ENCODE measurements around the gene NAV2. TPM values are rescaled to one million over a fixed set of nuclear protein-coding genes. Genes with fewer than 3 reads are reported as not detected.

Gene NAV2
- total RNA-seq, 1 donor from 2014 or later, result 44.8 TPM

- Histone ChIP-seq H3K4me3 (no peak overlapping the region), H3K27ac (no peak overlapping the region), H3K4me1 (no peaks in the 10 kb centered on the region), H3K27me3 (no peaks in the 10 kb centered on the region), H3K9me3 (no peaks in the 10 kb centered on the region), H3K36me3 (no peaks in the 10 kb centered on the region)
- no peak for TF ChIP-seq CTCF (IDR thresholded peaks at IDR 0.05)
- ATAC-seq (no peak), DNase-seq (no peak)
- intact Hi-C loops (cut with DNase I), result no loop called here
Measured at GRCh38 chr11:19869946-19870589, 157.4 kb downstream of the NAV2 start.

DNA sequence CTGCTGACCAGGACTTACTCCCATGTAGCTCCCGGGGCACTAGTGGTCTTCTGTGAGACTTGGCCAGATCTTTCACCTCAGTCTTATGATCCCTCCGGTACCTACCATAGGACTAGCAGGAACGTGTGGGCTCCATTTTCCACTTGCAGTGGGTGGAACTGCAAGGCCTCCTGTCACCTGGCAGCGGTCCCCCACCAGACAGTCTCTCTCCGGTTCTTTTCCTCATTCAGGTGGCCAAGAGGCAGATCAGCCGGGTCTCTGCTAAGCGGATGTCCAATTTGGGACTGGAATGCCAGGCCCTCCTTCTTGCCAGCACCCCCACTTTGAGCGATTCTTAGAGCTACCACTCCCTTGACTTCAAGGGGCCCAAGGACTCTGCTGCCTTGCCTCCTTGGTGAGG is 158.9 kb downstream of the NAV2 start:
- no peak for TF ChIP-seq CTCF (IDR thresholded peaks at IDR 0.05)
- Histone ChIP-seq H3K27me3 (no peaks in the 10 kb centered on the region), H3K27ac (no peak overlapping the region), H3K9me3 (no peaks in the 10 kb centered on the region), H3K36me3 (no peaks in the 10 kb centered on the region), H3K4me1 (no peaks in the 10 kb centered on the region), H3K4me3 (no peak overlapping the region)
- ATAC-seq, result no peak
- no peak for DNase-seq
- intact Hi-C loops (cut with DNase I), result no loop called here

DNA sequence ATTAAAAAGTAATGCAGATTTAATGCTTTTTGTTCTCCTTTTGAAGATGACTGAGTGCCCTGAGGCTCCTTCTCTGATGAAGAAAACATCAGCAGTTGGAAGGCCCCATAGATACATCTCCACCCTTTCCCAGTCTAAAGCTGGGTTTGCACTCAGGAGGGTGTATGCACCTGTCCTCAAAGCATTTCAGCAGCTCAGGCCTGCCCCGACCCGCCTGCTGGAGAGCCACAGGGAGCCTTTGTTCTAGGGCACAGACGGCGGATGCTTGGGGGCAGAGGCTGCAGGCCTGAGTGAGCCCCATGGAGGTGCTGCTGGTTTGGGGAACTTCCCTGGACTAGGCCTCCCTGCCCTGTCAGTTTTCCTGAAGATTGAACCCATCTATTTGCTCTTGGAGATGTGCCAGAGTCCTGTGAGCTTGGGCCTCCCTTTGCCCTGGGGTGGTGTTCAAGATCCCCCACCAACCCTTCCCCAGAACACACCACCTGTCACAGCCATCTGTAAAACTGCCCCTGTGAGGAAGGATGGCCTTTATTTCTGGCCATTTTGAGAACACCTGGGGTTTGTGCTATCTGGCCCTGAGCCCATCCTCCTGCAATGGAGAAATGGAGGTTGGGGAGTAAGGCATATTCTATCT is 160.0 kb downstream of the NAV2 start:
- H3K27me3 ChIP-seq, result no peaks in the 10 kb centered on the region
- H3K4me1 ChIP-seq, result no peaks in the 10 kb centered on the region
- no peaks in the 10 kb centered on the region for H3K9me3 ChIP-seq
- no peak for DNase-seq
- no peak for TF ChIP-seq CTCF (IDR thresholded peaks at IDR 0.05)
- no peaks in the 10 kb centered on the region for H3K36me3 ChIP-seq
- intact Hi-C loops (cut with DNase I), result no loop called here
- no peak overlapping the region for H3K27ac ChIP-seq
- ATAC-seq, result no peak
- no peak overlapping the region for H3K4me3 ChIP-seq

- no peaks in the 10 kb centered on the region for H3K9me3 ChIP-seq
- intact Hi-C loops (cut with DNase I), result no loop called here
- ATAC-seq (no peak), DNase-seq (no peak)
- H3K4me3 ChIP-seq, result no peak overlapping the region
- H3K27ac ChIP-seq, result no peak overlapping the region
- no peaks in the 10 kb centered on the region for H3K36me3 ChIP-seq
- no peaks in the 10 kb centered on the region for H3K4me1 ChIP-seq
- TF ChIP-seq CTCF (IDR thresholded peaks at IDR 0.05), result no peak
- no peaks in the 10 kb centered on the region for H3K27me3 ChIP-seq
Measured at GRCh38 chr11:19873730-19874129, 161.1 kb downstream of the NAV2 start.

DNA sequence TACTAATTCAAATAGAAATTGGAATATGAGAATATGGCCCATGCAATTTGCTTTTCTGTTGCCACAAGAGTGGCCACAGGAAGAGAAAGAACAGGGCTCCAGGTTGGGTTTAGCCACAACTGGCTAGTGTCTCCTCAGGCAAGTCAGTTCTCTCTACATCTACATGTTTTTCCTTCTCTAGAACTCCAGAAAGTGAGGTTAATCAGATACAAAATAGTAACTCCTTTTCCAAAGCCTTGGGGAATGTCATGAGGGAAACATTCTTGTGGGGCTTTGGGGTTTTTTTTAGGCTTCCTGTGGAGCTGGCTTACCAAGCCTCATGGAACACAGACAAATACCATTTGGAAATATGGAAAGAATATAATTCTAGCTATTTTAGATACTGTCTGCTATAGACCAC is 161.6 kb downstream of the NAV2 start:
- H3K36me3 ChIP-seq, result no peaks in the 10 kb centered on the region

More for the DNA sequence above, 161.6 kb downstream of the NAV2 start:
- intact Hi-C loops (cut with DNase I), result no loop called here
- Histone ChIP-seq H3K27ac (no peak overlapping the region), H3K4me1 (no peaks in the 10 kb centered on the region), H3K27me3 (no peaks in the 10 kb centered on the region), H3K9me3 (no peaks in the 10 kb centered on the region), H3K4me3 (no peak overlapping the region)
- DNase-seq (no peak), ATAC-seq (no peak)
- no peak for TF ChIP-seq CTCF (IDR thresholded peaks at IDR 0.05)

All from upper lobe of right lung (tissue), 1 donor.